Tibial nerve (tissue), 4 donors: ENCODE data around the gene DEPP1.

ENCODE experiments used
- CTCF ChIP-seq, 5 experiments: fragments of 200-600 bp in 3 of 5; fragments of 450-650 bp in 2 of 5; sonication (generic) in 3 of 5; IDR thresholded peaks; one replicate each; pipeline ENCODE4 v1.5.1; 2016 to 2019; ENCODE audit warnings: antibody characterized with exemption in 5 of 5, mild to moderate bottlenecking in 3 of 5, moderate library complexity in 2 of 5
- EP300 ChIP-seq, 2 donors: sonication (generic); formaldehyde crosslinking; IDR thresholded peaks; one replicate each; pipeline ENCODE4 v1.6.1; 2017; ENCODE audit warnings: antibody characterized with exemption in 2 of 2, mild to moderate bottlenecking in 1 of 2
- POLR2A ChIP-seq, 2 donors: fragments of 450-650 bp; IDR thresholded peaks; one replicate each; pipeline ENCODE4 v1.6.1; 2017; ENCODE audit warnings: antibody characterized with exemption in 2 of 2, mild to moderate bottlenecking in 2 of 2, moderate library complexity in 2 of 2

- no peak for TF ChIP-seq CTCF (IDR thresholded peaks at IDR 0.05)
- TF ChIP-seq POLR2A (IDR thresholded peaks at IDR 0.05) = no peak
- TF ChIP-seq EP300 (IDR thresholded peaks at IDR 0.05) = no peak
Measured at GRCh38 chr10:45004661-45005060, 26.1 kb upstream of the DEPP1 start.
